ENCODE data around the gene TRPM2. TPM values are rescaled to one million over a fixed set of nuclear protein-coding genes. Genes with fewer than 3 reads are reported as not detected.

TRPM2 gene
- total RNA-seq, 1 experiment from 2014 or later: 11.0 TPM

DNA sequence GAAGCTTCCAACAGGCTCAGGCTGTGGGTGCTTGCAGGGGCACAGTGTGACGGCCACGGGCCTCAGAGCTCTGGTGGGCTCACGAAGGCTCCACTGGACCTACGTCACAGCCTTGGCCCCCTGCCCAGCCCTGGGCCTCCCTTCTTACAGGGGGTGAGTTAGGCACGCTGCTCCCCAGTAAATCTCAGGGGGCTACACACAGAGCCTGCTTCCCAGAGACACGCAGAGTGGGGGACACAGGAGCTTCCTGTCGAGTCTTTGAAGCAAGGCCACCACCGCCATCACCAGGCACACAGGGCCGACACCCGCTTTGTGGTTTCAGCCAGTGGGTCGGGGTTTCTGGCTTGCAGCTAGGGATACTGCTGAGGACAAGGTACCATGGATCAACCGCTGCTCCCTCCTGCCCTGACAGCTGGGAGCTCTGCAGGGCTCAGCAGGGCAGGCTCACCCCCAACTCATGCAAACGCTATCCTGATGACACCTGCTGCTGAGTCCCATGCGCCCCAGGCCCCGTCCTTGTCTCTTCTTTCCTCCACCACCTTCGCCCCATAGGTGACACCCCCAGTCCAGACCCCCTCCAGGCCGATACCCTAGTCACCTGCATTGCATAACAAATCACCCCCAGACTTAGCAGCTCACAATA lies 8.8 kb upstream of the TRPM2 start:
- ChIA-PET POLR2A (interaction anchor here (1.1 kb wide), 1 partner anchor 9 kb away, joined by 3 read pairs; the partner anchor contains the start of gene TRPM2), CTCF (interaction anchor here (0.9 to 1.2 kb wide), 2 partner anchors 9 to 16 kb away, joined by 4 read pairs; partner anchors contain the start of gene TRPM2)
- Mint-ChIP-seq H3K27ac (ENCODE audit: low read depth, unreplicated experiment) (no peak overlapping the region), H3K4me1 (ENCODE audit: insufficient read depth, unreplicated experiment) (peaks cover 4% of the 10 kb centered on the region), H3K4me3 (ENCODE audit: unreplicated experiment) (no peak overlapping the region), H3K36me3 (ENCODE audit: insufficient read depth, unreplicated experiment) (no peaks in the 10 kb centered on the region), H3K9me3 (ENCODE audit: unreplicated experiment) (no peaks in the 10 kb centered on the region), H3K27me3 (ENCODE audit: insufficient read depth, unreplicated experiment) (no peaks in the 10 kb centered on the region)
- intact Hi-C loops (cut with micrococcal nuclease): no loop called here
- no peak for TF ChIP-seq CTCF (IDR thresholded peaks at IDR 0.05; ENCODE audit: unreplicated experiment)
- no TSS peak for BruUV-seq (replicated peaks)
- no peak for DNase-seq (ENCODE audit: unreplicated experiment)

GRCh38 chr21:44345495-44345894 lies 7.9 kb upstream of the TRPM2 start:
- ChIA-PET POLR2A (no interaction called here), CTCF (interaction anchor here (0.6 kb wide), 1 partner anchor 21 kb away, joined by 3 read pairs; no protein-coding TSS in a partner anchor)
- H3K4me3 Mint-ChIP-seq (ENCODE audit: unreplicated experiment): no peak overlapping the region
- BruUV-seq (replicated peaks): no TSS peak
- TF ChIP-seq CTCF (IDR thresholded peaks at IDR 0.05; ENCODE audit: unreplicated experiment): no peak
- no peak for DNase-seq (ENCODE audit: unreplicated experiment)
- intact Hi-C loops (cut with micrococcal nuclease): no loop called here
- H3K27ac Mint-ChIP-seq (ENCODE audit: low read depth, unreplicated experiment): no peak overlapping the region
- peaks cover 2% of the 10 kb centered on the region for H3K4me1 Mint-ChIP-seq (ENCODE audit: insufficient read depth, unreplicated experiment)
- no peaks in the 10 kb centered on the region for H3K27me3 Mint-ChIP-seq (ENCODE audit: insufficient read depth, unreplicated experiment)
- no peaks in the 10 kb centered on the region for H3K9me3 Mint-ChIP-seq (ENCODE audit: unreplicated experiment)
- no peaks in the 10 kb centered on the region for H3K36me3 Mint-ChIP-seq (ENCODE audit: insufficient read depth, unreplicated experiment)

- no peak overlapping the region for H3K27ac Mint-ChIP-seq (ENCODE audit: low read depth, unreplicated experiment)
- TF ChIP-seq CTCF (IDR thresholded peaks at IDR 0.05; ENCODE audit: unreplicated experiment): no peak
- CTCF ChIA-PET: no interaction called here
- no peak overlapping the region for H3K4me3 Mint-ChIP-seq (ENCODE audit: unreplicated experiment)
- no peak for DNase-seq (ENCODE audit: unreplicated experiment)
- no peaks in the 10 kb centered on the region for H3K9me3 Mint-ChIP-seq (ENCODE audit: unreplicated experiment)
- no peaks in the 10 kb centered on the region for H3K27me3 Mint-ChIP-seq (ENCODE audit: insufficient read depth, unreplicated experiment)
- no peaks in the 10 kb centered on the region for H3K4me1 Mint-ChIP-seq (ENCODE audit: insufficient read depth, unreplicated experiment)
- BruUV-seq (replicated peaks): no TSS peak
- POLR2A ChIA-PET: no interaction called here
- H3K36me3 Mint-ChIP-seq (ENCODE audit: insufficient read depth, unreplicated experiment): no peaks in the 10 kb centered on the region
- intact Hi-C loops (cut with micrococcal nuclease): no loop called here
These were observed 5.4 kb upstream of the TRPM2 start for GRCh38 chr21:44347911-44348451.

DNA sequence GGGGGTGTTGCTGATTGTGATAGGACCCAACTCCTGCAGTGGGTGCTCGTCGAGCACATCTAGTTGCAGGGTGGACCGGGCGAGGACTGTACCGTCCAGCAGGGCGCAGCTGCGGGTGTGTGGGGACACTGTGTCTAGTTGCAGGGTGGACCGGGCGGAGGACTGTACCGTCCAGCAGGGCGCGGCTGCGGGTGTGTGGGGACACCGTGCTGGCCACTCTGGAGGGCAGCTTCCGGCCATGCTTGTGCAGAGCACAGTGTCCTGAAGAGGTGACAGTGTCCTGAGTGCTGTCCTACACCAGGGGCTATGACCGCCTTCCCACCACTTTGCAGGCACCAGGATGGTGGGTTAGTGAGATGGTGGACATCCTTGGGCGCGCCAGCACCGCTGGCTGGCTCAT lies 4.6 kb upstream of the TRPM2 start:
- Mint-ChIP-seq H3K27me3 (ENCODE audit: insufficient read depth, unreplicated experiment) (no peaks in the 10 kb centered on the region), H3K27ac (ENCODE audit: low read depth, unreplicated experiment) (no peak overlapping the region), H3K4me3 (ENCODE audit: unreplicated experiment) (no peak overlapping the region), H3K36me3 (ENCODE audit: insufficient read depth, unreplicated experiment) (no peaks in the 10 kb centered on the region), H3K4me1 (ENCODE audit: insufficient read depth, unreplicated experiment) (no peaks in the 10 kb centered on the region), H3K9me3 (ENCODE audit: unreplicated experiment) (no peaks in the 10 kb centered on the region)
- ChIA-PET POLR2A (no interaction called here), CTCF (no interaction called here)
- DNase-seq (ENCODE audit: unreplicated experiment): no peak
- BruUV-seq (replicated peaks): no TSS peak
- TF ChIP-seq CTCF (IDR thresholded peaks at IDR 0.05; ENCODE audit: unreplicated experiment): no peak
- intact Hi-C loops (cut with micrococcal nuclease): no loop called here

All from MCF 10A (cell line).